HepG2 (cell line): ENCODE results near the gene CCDC142. TPM values are rescaled to one million over a fixed set of nuclear protein-coding genes. Genes with fewer than 3 reads are reported as not detected.

Experiments used
- ATF7-NPFF ChIP-seq: sonication (generic); formaldehyde crosslinking; IDR thresholded peaks from 2 replicates; pipeline ENCODE4 v1.8.1; 2023; ENCODE audit warnings: mild to moderate bottlenecking, low read depth, missing genetic modification reagents, moderate library complexity
- HOXA9 ChIP-seq: sonication (generic); formaldehyde crosslinking; IDR thresholded peaks from 2 replicates; pipeline ENCODE4 v1.8.1; 2022; ENCODE audit warnings: missing genetic modification reagents, mild to moderate bottlenecking, moderate library complexity, borderline replicate concordance
- IKZF4 ChIP-seq: sonication (generic); formaldehyde crosslinking; IDR thresholded peaks from 2 replicates; pipeline ENCODE4 v1.5.1; 2020; ENCODE audit warnings: borderline replicate concordance, mild to moderate bottlenecking, low read depth, missing genetic modification reagents; ENCODE audit errors: not compliant biosample characterization
- ZBTB26 ChIP-seq: IDR thresholded peaks from 2 replicates; pipeline ENCODE4 v1.6.1; 2016; ENCODE audit warnings: missing compliant biosample characterization, missing genetic modification reagents, borderline replicate concordance
- ZBTB40 ChIP-seq, 2 experiments: fragments of 450-650 bp in 1 of 2; sonication (generic) in 1 of 2; formaldehyde crosslinking in 1 of 2; IDR thresholded peaks; 2 replicates each; pipeline versions ENCODE4 v1.6.1 to v1.8.0; 2016 to 2022; ENCODE audit warnings: antibody characterized with exemption in 1 of 2, mild to moderate bottlenecking in 1 of 2, missing genetic modification reagents in 1 of 2
- ZNF180 ChIP-seq: sonication (generic); formaldehyde crosslinking; IDR thresholded peaks from 2 replicates; pipeline ENCODE4 v1.4.0; 2020; ENCODE audit warnings: low read depth, missing genetic modification reagents, borderline replicate concordance
- polyA plus RNA-seq, 8 experiments: library from polyadenylated mRNA; depleted of rRNA in 3 of 8; stranded (reverse) in 7 of 8; unstranded in 1 of 8; fragments of >200 nt; fragmentation: Illumina TruSeq in 4 of 8; extraction: Trizol in 4 of 8; gene quantifications; 2 replicates each; pipeline versions ENCODE4 v1.2.1 to v1.2.3, GENCODE V29; 2011 to 2016; ENCODE audit warnings: low read depth in 4 of 8, missing spikeins in 1 of 8, mixed read lengths in 1 of 8; ENCODE audit not compliant: insufficient read depth in 1 of 8
- total RNA-seq, 5 experiments: library from RNA; depleted of rRNA; stranded (reverse); fragments of >200 nt; fragmentation: Illumina TruSeq; extraction: Trizol; gene quantifications; 2 replicates each; pipeline ENCODE4 v1.2.3, GENCODE V29; 2016; ENCODE audit warnings: low read depth in 1 of 5
- TF ChIP-seq, protein P1 (sequence below): sonication (generic); formaldehyde crosslinking; IDR thresholded peaks from 2 replicates; pipeline ENCODE4 v1.8.1; 2022; ENCODE audit warnings: mild to moderate bottlenecking, missing genetic modification reagents
- TF ChIP-seq, protein P2 (sequence below), 2 experiments: sonication (generic) in 1 of 2; formaldehyde crosslinking in 1 of 2; IDR thresholded peaks; 2 replicates each; pipeline versions ENCODE4 v1.6.1 to v1.9.0; 2014 to 2022; ENCODE audit warnings: antibody characterized with exemption in 1 of 2, borderline replicate concordance in 1 of 2, inconsistent platforms in 1 of 2, low read depth in 1 of 2, missing genetic modification reagents in 1 of 2

Gene CCDC142
- total and polyA plus RNA-seq, 2 of the 13 experiments (the other 11 are each of a cell fraction or from before 2014, with no cell fraction given) = 14.7 to 30.4 TPM

- TF ChIP-seq, protein P1, sequence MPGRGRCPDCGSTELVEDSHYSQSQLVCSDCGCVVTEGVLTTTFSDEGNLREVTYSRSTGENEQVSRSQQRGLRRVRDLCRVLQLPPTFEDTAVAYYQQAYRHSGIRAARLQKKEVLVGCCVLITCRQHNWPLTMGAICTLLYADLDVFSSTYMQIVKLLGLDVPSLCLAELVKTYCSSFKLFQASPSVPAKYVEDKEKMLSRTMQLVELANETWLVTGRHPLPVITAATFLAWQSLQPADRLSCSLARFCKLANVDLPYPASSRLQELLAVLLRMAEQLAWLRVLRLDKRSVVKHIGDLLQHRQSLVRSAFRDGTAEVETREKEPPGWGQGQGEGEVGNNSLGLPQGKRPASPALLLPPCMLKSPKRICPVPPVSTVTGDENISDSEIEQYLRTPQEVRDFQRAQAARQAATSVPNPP (CRISPR knock-in tag) = no peak
- TF ChIP-seq, protein P2, sequence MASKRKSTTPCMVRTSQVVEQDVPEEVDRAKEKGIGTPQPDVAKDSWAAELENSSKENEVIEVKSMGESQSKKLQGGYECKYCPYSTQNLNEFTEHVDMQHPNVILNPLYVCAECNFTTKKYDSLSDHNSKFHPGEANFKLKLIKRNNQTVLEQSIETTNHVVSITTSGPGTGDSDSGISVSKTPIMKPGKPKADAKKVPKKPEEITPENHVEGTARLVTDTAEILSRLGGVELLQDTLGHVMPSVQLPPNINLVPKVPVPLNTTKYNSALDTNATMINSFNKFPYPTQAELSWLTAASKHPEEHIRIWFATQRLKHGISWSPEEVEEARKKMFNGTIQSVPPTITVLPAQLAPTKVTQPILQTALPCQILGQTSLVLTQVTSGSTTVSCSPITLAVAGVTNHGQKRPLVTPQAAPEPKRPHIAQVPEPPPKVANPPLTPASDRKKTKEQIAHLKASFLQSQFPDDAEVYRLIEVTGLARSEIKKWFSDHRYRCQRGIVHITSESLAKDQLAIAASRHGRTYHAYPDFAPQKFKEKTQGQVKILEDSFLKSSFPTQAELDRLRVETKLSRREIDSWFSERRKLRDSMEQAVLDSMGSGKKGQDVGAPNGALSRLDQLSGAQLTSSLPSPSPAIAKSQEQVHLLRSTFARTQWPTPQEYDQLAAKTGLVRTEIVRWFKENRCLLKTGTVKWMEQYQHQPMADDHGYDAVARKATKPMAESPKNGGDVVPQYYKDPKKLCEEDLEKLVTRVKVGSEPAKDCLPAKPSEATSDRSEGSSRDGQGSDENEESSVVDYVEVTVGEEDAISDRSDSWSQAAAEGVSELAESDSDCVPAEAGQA (IDR thresholded peaks at IDR 0.05; ENCODE audit: low read depth) = no peak
- TF ChIP-seq, protein P2 (CRISPR knock-in tag; IDR thresholded peaks at IDR 0.05; ENCODE audit: borderline replicate concordance) = no peak
- TF ChIP-seq ZBTB26 (CRISPR knock-in tag) (no peak), ATF7-NPFF (CRISPR knock-in tag) (no peak), ZBTB40 (IDR thresholded peaks at IDR 0.05) (no peak), ZBTB40 (CRISPR knock-in tag; IDR thresholded peaks at IDR 0.05) (no peak; the same call in 1 of the 2 replicates), HOXA9 (no peak), IKZF4 (no peak), ZNF180 (no peak)
These were observed 35.4 kb downstream of the CCDC142 start (continued) for GRCh38 chr2:74447230-74447999.
